PC-3 (cell line): ENCODE measurements around the gene LARP7. TPM values are rescaled to one million over a fixed set of nuclear protein-coding genes. Genes with fewer than 3 reads are reported as not detected.

Source experiments
- ATAC-seq: fragments of 200-7000 bp; cut with Tn5 transposase; 2 replicates; pipeline ENCODE4 v1.9.1; 2020; ENCODE audit warnings: mild to moderate bottlenecking, moderate library complexity
- Bru-seq: library from RNA; stranded (reverse); fragments of 400-500 nt; gene quantifications from one replicate; lab custom pipeline; 2021; lab: Mats Ljungman, UMichigan
- BruChase-seq, 2 experiments: library from RNA; stranded (reverse); fragments of 400-500 nt; gene quantifications; one replicate each; lab custom pipeline; 2021; lab: Mats Ljungman, UMichigan
- BruUV-seq: library from RNA; stranded (reverse); fragments of 400-500 nt; replicated peaks from 2 replicates; lab custom pipeline; 2021; lab: Mats Ljungman, UMichigan
- CTCF ChIA-PET: fragments of 300-600 bp; sonication (Branson Sonifier 250); formaldehyde crosslinking; loops from one replicate; lab custom pipeline; 2022; ENCODE audit warnings: antibody characterized with exemption; lab: Charles Lee
- POLR2A ChIA-PET: fragments of 300-600 bp; sonication (Branson Sonifier 250); formaldehyde crosslinking; loops from one replicate; lab custom pipeline; 2022; ENCODE audit warnings: antibody characterized with exemption; ENCODE audit not compliant: unreplicated experiment; lab: Charles Lee
- DNase-seq: peaks from one replicate; pipeline ENCODE4 v3.0.0-alpha.2; 2015
- H2AFZ ChIP-seq: fragments of 300-600 bp; sonication (generic); 2 replicates; pipeline ENCODE4 v1.6.0; 2016; ENCODE audit warnings: antibody characterized with exemption, low read length
- H3F3A ChIP-seq: fragments of 300-600 bp; sonication (generic); one replicate; pipeline ENCODE4 v1.6.0; 2017; ENCODE audit warnings: antibody characterized with exemption, low read length, control low read depth, mild to moderate bottlenecking; ENCODE audit not compliant: unreplicated experiment
- H3K27ac ChIP-seq: fragments of 300-600 bp; sonication (generic); 2 replicates; pipeline ENCODE4 v1.5.1; 2016; ENCODE audit warnings: mild to moderate bottlenecking, low read length
- H3K27me3 ChIP-seq: fragments of 300-600 bp; sonication (generic); 2 replicates; pipeline ENCODE4 v1.6.1; 2016; ENCODE audit warnings: low read length, mixed read lengths
- H3K36me3 ChIP-seq: fragments of 300-600 bp; sonication (generic); 2 replicates; pipeline ENCODE4 v1.6.1; 2016; ENCODE audit warnings: low read depth, mixed run types, low read length, mixed read lengths
- H3K4me1 ChIP-seq: fragments of 300-600 bp; sonication (generic); 2 replicates; pipeline ENCODE4 v1.5.1; 2016; ENCODE audit warnings: low read length; ENCODE audit not compliant: insufficient read depth
- H3K4me2 ChIP-seq: fragments of 300-600 bp; sonication (generic); 2 replicates; pipeline ENCODE4 v1.6.0; 2016; ENCODE audit warnings: low read length
- H3K4me3 ChIP-seq: fragments of 300-600 bp; sonication (generic); 2 replicates; pipeline ENCODE4 v1.5.1; 2016; ENCODE audit warnings: mild to moderate bottlenecking, low read length, mixed read lengths
- H3K79me2 ChIP-seq: fragments of 300-600 bp; sonication (generic); 2 replicates; pipeline ENCODE4 v1.6.1; 2017; ENCODE audit warnings: low read length, mixed read lengths
- H3K9ac ChIP-seq: fragments of 300-600 bp; sonication (generic); 2 replicates; pipeline ENCODE4 v1.6.0; 2016; ENCODE audit warnings: mild to moderate bottlenecking, low read length
- H3K9me2 ChIP-seq: fragments of 300-600 bp; sonication (generic); replicated peaks from 2 replicates; pipeline ENCODE4 v1.6.1; 2016; ENCODE audit warnings: mixed run types, low read length, mixed read lengths
- H3K9me3 ChIP-seq: fragments of 300-600 bp; sonication (generic); 2 replicates; pipeline ENCODE4 v1.6.1; 2016; ENCODE audit warnings: low read length, mixed read lengths
- H4K20me1 ChIP-seq: fragments of 300-600 bp; sonication (generic); 2 replicates; pipeline ENCODE4 v1.6.1; 2016; ENCODE audit warnings: low read length, mixed read lengths
- EZH2 ChIP-seq: fragments of 300-600 bp; sonication (generic); IDR thresholded peaks from one replicate; pipeline ENCODE4 v1.6.1; 2017; ENCODE audit warnings: antibody characterized with exemption, mild to moderate bottlenecking, low read length; ENCODE audit not compliant: unreplicated experiment
- EZH2phosphoT487 ChIP-seq: fragments of 300-600 bp; sonication (generic); IDR thresholded peaks from 2 replicates; pipeline ENCODE4 v1.6.1; 2018; ENCODE audit warnings: mild to moderate bottlenecking, antibody characterized with exemption, low read length, borderline replicate concordance
- intact Hi-C: fragments of 100-400 bp; cut with micrococcal nuclease; formaldehyde crosslinking; loops from 2 replicates; pipeline ENCODE4 v1.9.0; 2023
- long read RNA-seq: library from polyadenylated mRNA; unstranded; transcript quantifications from one replicate; pipeline ENCODE4 v2.0.0, GENCODE V29; 2021; ENCODE audit not compliant: unreplicated experiment
- total RNA-seq: library from RNA; depleted of rRNA; stranded (reverse); fragments of >200 nt; gene quantifications from 2 replicates; pipeline ENCODE4 v1.2.3, GENCODE V29; 2014; rRNA removed
- TF ChIP-seq, protein P1 (sequence below): fragments of 300-600 bp; sonication (generic); conservative IDR thresholded peaks from 2 replicates; pipeline ENCODE4 v1.5.1; 2017; ENCODE audit warnings: antibody characterized with exemption, low read depth, mild to moderate bottlenecking, low read length

LARP7 gene
- total RNA-seq (13.0 and 17.1 TPM in 2 replicates), Bru-seq, nascent RNA (percentile 76 among the genes with signal in this experiment), BruChase-seq, experiment 1, labeled RNA remaining after a 6-hour chase (percentile 74 among the genes with signal in this experiment), BruChase-seq, experiment 2, labeled RNA remaining after a 2-hour chase (percentile 77 among the genes with signal in this experiment)
- long read RNA-seq, transcript LARP7-201 (13 exons, 2,164 nt), result major isoform, 12 of 39 reads
- long read RNA-seq, transcript LARP7-202 (13 exons, 2,286 nt), result minor isoform, 5 of 39 reads
- long read RNA-seq, partial matches to known transcripts, result 14 of 39 reads
- long read RNA-seq, other reads (novel, unspliced or antisense), result 8 of 39 reads

DNA sequence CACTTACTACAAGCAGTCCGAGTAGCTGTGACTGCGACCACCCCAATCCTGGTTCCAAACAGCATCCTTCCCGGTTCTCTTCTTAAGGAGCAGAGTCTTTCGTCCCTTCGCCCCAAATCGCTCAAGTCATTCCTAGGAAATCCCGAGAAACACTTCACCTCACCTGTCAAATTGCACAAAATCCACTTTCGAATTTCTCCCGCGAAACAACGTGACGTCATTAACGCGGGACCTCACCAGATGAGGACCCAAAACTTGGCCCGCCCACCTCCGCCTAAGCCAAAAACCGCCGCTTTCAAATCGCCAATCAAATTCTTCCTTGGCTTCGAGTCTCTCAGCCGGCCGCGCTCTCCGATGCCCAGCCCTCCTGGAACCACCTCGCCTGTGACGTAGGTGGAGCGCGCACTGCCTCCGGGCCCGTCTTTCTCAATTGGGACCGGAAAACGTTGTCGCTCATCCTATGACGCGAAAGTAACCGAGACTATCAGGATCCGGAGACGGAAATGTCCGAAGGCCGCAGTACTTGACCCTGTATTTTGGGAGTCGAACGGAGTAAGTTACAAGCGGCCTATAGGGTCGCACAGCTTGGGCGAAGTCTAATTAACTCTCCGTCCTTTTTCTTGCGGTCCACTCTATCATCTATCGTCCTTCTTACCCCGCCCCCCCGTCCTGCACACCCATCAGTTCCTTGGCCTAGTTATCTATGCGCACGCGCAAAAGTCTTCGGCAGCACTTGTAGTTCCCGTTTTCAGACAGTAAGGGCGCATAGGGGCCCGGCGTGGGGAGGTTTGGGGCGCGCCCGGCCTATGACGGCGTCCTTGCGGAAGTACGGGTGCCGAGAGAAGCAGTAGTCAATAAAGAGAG, at the start of gene LARP7, which contains the start of gene ZGRF1:
LARP7 (plus strand) TSS at position 456 of the 864 bp plus-strand sequence. CDS start 7,527 bp downstream, outside the sequence.
ZGRF1 (minus strand) TSS at position 222 of the 864 bp plus-strand sequence. CDS start 3,733 bp downstream, outside the sequence.
- Histone ChIP-seq H3F3A (no peaks in the 10 kb centered on the region), H3K4me2 (peak within 1 kb of the TSS; percentile 74), H3K9me2 (no peaks in the 10 kb centered on the region), H3K4me3 (peak within 1 kb of the TSS; percentile 81), H2AFZ (peak within 1 kb of the TSS; percentile 93), H3K9ac (peak within 1 kb of the TSS; percentile 91), H4K20me1 (no peaks in the 10 kb centered on the region), H3K27ac (peak within 1 kb of the TSS; percentile 80), H3K27me3 (no peaks in the 10 kb centered on the region), H3K79me2 (peaks cover 31% of the 10 kb centered on the region), H3K9me3 (no peaks in the 10 kb centered on the region), H3K36me3 (no peaks in the 10 kb centered on the region), H3K4me1 (no peaks in the 10 kb centered on the region)
- BruUV-seq, result no TSS peak
- ChIA-PET POLR2A (no interaction called here), CTCF (interaction anchor here (0.7 kb wide), 1 partner anchor 128 kb away, joined by 3 read pairs; no protein-coding TSS in a partner anchor)
- intact Hi-C loops, result loop anchor here (1.0 to 10.0 kb wide), 2 partner anchors 125 to 458 kb away; no protein-coding TSS in a partner anchor
- DNase-seq (peak; percentile 97), ATAC-seq (peak; percentile 94)
- TF ChIP-seq, protein P1, sequence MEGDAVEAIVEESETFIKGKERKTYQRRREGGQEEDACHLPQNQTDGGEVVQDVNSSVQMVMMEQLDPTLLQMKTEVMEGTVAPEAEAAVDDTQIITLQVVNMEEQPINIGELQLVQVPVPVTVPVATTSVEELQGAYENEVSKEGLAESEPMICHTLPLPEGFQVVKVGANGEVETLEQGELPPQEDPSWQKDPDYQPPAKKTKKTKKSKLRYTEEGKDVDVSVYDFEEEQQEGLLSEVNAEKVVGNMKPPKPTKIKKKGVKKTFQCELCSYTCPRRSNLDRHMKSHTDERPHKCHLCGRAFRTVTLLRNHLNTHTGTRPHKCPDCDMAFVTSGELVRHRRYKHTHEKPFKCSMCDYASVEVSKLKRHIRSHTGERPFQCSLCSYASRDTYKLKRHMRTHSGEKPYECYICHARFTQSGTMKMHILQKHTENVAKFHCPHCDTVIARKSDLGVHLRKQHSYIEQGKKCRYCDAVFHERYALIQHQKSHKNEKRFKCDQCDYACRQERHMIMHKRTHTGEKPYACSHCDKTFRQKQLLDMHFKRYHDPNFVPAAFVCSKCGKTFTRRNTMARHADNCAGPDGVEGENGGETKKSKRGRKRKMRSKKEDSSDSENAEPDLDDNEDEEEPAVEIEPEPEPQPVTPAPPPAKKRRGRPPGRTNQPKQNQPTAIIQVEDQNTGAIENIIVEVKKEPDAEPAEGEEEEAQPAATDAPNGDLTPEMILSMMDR, result peak; percentile 74
- no peak for TF ChIP-seq EZH2phosphoT487
- no peak for TF ChIP-seq EZH2

DNA sequence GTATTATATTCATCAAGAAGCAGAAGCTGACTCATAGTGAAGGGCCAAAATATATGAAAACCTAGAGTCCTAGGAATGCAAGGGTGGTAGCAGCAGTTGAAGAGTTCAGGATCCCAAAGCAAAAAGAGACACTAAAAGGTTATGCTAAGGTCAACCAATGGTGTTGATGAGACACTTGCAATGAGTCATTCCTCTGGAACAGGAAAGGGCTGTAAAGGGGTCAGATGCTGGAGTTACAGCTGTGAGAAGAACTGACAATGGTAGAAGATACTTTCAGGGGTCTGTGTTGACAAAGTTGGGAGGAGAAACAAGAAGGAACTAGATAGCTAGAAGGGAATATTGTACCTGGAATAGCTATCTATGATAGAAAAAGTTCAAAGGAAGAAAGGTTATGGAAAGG, 47.7 kb upstream of the LARP7 start:
- Histone ChIP-seq H2AFZ (no peak overlapping the region), H3K79me2 (no peaks in the 10 kb centered on the region), H3K27ac (no peak overlapping the region), H4K20me1 (no peaks in the 10 kb centered on the region), H3K9ac (no peak overlapping the region), H3K4me1 (no peaks in the 10 kb centered on the region), H3K27me3 (no peaks in the 10 kb centered on the region), H3K4me3 (no peak overlapping the region), H3K36me3 (no peaks in the 10 kb centered on the region), H3K4me2 (no peak overlapping the region), H3K9me3 (no peaks in the 10 kb centered on the region), H3K9me2 (no peaks in the 10 kb centered on the region), H3F3A (no peaks in the 10 kb centered on the region)
- TF ChIP-seq, protein P1, result no peak
- TF ChIP-seq EZH2, result no peak
- no peak for TF ChIP-seq EZH2phosphoT487
- ATAC-seq (no peak), DNase-seq (no peak)
- ChIA-PET CTCF (no interaction called here), POLR2A (no interaction called here)
- intact Hi-C loops, result no loop called here
- no TSS peak for BruUV-seq
